Transverse colon (tissue), 4 donors: ENCODE results near the gene CFH. TPM values are rescaled to one million over a fixed set of nuclear protein-coding genes. Genes with fewer than 3 reads are reported as not detected.

Experiments used
- DNase-seq: peaks from one replicate; pipeline ENCODE4 v3.0.0-alpha.2; 2019
- H3K27ac ChIP-seq, 4 donors: fragments of 200-600 bp; sonication (generic); 2 replicates each; pipeline ENCODE4 v1.5.1; 2016 to 2018; ENCODE audit warnings: inconsistent platforms in 4 of 4
- H3K27me3 ChIP-seq: fragments of 200-600 bp; sonication (generic); 2 replicates; pipeline ENCODE4 v1.5.1; 2017; ENCODE audit warnings: inconsistent platforms
- H3K36me3 ChIP-seq, 4 donors: fragments of 200-600 bp; sonication (generic); 2 replicates each; pipeline ENCODE4 v1.5.1; 2017 to 2019; ENCODE audit warnings: inconsistent platforms in 4 of 4
- H3K4me1 ChIP-seq, 4 donors: fragments of 200-600 bp; sonication (generic); 2 replicates each; pipeline ENCODE4 v1.5.1; 2017 to 2020; ENCODE audit warnings: inconsistent platforms in 4 of 4
- H3K4me3 ChIP-seq, 4 donors: fragments of 200-600 bp; sonication (generic); 1 replicate in 1 of 4; 2 replicates in 3 of 4; pipeline versions ENCODE4 v1.5.1 to v1.6.1; 2017 to 2019; ENCODE audit warnings: inconsistent platforms in 4 of 4
- H3K9me3 ChIP-seq, 2 donors: fragments of 200-600 bp; sonication (generic); 2 replicates each; pipeline ENCODE4 v1.5.1; 2017 to 2019; ENCODE audit warnings: inconsistent platforms in 2 of 2
- CTCF ChIP-seq, 5 experiments: fragments of 200-600 bp in 3 of 5; fragments of 450-650 bp in 2 of 5; sonication (generic) in 3 of 5; IDR thresholded peaks; 1 replicate in 2 of 5; 2 replicates in 3 of 5; pipeline ENCODE4 v1.5.1; 2016 to 2017; ENCODE audit warnings: antibody characterized with exemption in 5 of 5, inconsistent platforms in 3 of 5, mild to moderate bottlenecking in 2 of 5, moderate library complexity in 1 of 5
- EP300 ChIP-seq: sonication (generic); formaldehyde crosslinking; IDR thresholded peaks from one replicate; pipeline ENCODE4 v1.6.1; 2017; ENCODE audit warnings: antibody characterized with exemption, low read depth
- POLR2A ChIP-seq: fragments of 450-650 bp; IDR thresholded peaks from one replicate; pipeline ENCODE4 v1.6.1; 2016; ENCODE audit warnings: antibody characterized with exemption, mild to moderate bottlenecking, moderate library complexity
- POLR2AphosphoS5 ChIP-seq, 3 donors: sonication (generic); formaldehyde crosslinking; IDR thresholded peaks; one replicate each; pipeline ENCODE4 v1.6.1; 2016; ENCODE audit warnings: antibody characterized with exemption in 3 of 3
- WGBS, 2 donors: methylation state at CpG; one replicate each; pipeline ENCODE4 v1.1.5; 2018; ENCODE audit warnings: low coverage in 1 of 2; 5-methylcytosine and 5-hydroxymethylcytosine counted together
- in situ Hi-C, 4 donors: fragments of 200-750 bp; cut with MboI; loops; one replicate each; pipeline versions ENCODE4 v1.15.0 to v1.15.1; 2017; ENCODE audit warnings: low sequenced_read_pairs in 3 of 4, low pct_ligation_motif_present in 1 of 4, low pct_unique_long_range_greater_than_20kb in 1 of 4
- intact Hi-C: fragments of 100-400 bp; cut with DNase I; formaldehyde crosslinking; loops from one replicate; pipeline ENCODE4 v1.15.1; 2023; ENCODE audit warnings: low total_unique reads
- total RNA-seq, 4 donors: library from RNA; depleted of rRNA; stranded (reverse); fragments of >200 nt; gene quantifications; one replicate each; pipeline ENCODE4 v1.1.0, GENCODE V29; 2016

Gene CFH
- total RNA-seq, 4 donors from 2014 or later, result 5.2 to 92.3 (median 23.6) TPM

DNA sequence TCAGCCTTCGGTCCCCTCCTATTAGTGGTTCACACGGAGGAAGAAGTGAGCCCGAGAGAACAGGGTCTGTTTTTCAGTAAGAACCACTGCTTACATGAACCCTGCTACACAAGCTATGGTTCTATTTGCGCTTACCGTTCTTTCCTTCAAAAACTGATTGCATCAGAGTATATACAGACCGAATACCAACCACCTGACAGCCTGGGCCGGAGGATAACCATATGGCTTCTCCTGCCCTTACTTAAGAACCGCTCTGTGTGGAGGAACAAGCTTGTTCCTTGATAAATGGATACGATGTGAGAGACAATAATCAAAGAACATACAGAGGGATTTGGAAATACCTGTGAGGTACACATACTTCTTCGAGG lies 42.5 kb upstream of the CFH start:
- no peak overlapping the region for H3K4me3 ChIP-seq

GRCh38 chr1:196611873-196612272 lies 40.0 kb upstream of the CFH start:
- intact Hi-C loops, result no loop called here
- TF ChIP-seq POLR2A (no peak), CTCF (IDR thresholded peaks at IDR 0.05) (no peak), POLR2AphosphoS5 (IDR thresholded peaks at IDR 0.05) (no peak), EP300 (no peak)
- in situ Hi-C loops, result no loop called here
- WGBS, 2 donors, result 50 to 63% methylated on average over 1 to 3 of the region's 3 CpGs
- DNase-seq, result no peak
- Histone ChIP-seq H3K4me3 (no peak overlapping the region), H3K4me1 (no peaks in the 10 kb centered on the region), H3K9me3 (no peaks in the 10 kb centered on the region), H3K27me3 (peaks cover 12% of the 10 kb centered on the region), H3K36me3 (no peaks in the 10 kb centered on the region), H3K27ac (no peak overlapping the region)

More for the DNA sequence above, 42.5 kb upstream of the CFH start:
- DNase-seq, result no peak
- peak overlapping the region; percentile 62 to 72 (median 68) for H3K27ac ChIP-seq
- intact Hi-C loops (no loop called here), in situ Hi-C loops (no loop called here)
- no peaks in the 10 kb centered on the region for H3K36me3 ChIP-seq
- peaks cover 12% of the 10 kb centered on the region for H3K27me3 ChIP-seq
- WGBS, 2 donors, result 48 to 60% methylated on average over 4 to 10 of the region's 10 CpGs
- no peaks in the 10 kb centered on the region for H3K9me3 ChIP-seq
- TF ChIP-seq POLR2A (no peak), EP300 (no peak), POLR2AphosphoS5 (IDR thresholded peaks at IDR 0.05) (no peak)
- H3K4me1 ChIP-seq, result no peaks in the 10 kb centered on the region

DNA sequence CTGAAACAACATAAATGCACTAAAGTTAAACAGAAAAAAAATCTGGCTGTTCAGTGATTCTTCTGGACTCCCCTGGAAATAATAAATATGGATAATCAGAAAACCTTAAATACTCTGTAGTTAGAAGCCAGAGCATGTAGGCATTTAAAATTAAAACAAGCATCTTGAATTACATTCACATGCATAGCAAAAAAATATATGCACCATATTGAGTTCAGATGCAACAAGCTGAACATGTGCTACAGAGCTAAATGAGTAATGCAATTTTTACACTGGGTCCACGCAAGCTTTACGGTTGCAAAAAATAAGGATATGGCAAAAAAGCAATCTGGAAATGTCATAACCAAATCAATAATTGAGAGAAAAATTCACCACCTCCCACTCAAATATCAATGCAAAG lies 32.1 kb upstream of the CFH start:
- Histone ChIP-seq H3K27ac (no peak overlapping the region), H3K36me3 (no peaks in the 10 kb centered on the region), H3K27me3 (no peaks in the 10 kb centered on the region), H3K9me3 (no peaks in the 10 kb centered on the region), H3K4me3 (no peak overlapping the region), H3K4me1 (no peaks in the 10 kb centered on the region)
- no peak for DNase-seq
- intact Hi-C loops, result no loop called here
- in situ Hi-C loops, result no loop called here
- no peak for TF ChIP-seq POLR2A
- TF ChIP-seq POLR2AphosphoS5 (IDR thresholded peaks at IDR 0.05), result no peak
- no peak for TF ChIP-seq CTCF (IDR thresholded peaks at IDR 0.05)
- TF ChIP-seq EP300, result no peak
- WGBS, 2 donors, result 89 to 94% methylated on average over 2 of the region's 2 CpGs

DNA sequence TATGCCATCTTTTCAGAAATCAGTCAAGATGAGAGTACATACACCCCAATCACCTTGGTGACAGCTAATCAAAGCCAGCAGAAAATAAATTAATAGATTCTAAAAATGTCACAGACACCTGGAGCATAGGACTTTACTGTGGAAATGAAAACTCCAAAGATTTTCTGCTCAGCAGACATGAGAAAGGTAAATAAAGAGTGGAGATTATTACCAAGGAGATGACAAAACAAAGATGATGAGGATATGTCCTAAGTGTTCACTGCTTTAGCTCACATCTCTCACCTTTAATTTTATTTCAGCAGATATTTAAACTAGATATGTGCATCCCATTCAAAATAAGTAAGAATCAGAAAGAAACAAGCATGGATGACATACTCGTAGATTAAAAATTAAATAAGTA lies 28.8 kb upstream of the CFH start:
- intact Hi-C loops, result no loop called here
- WGBS, 2 donors, result 63 to 67% methylated on average over 1 of the region's 1 CpG
- Histone ChIP-seq H3K27ac (no peak overlapping the region), H3K27me3 (no peaks in the 10 kb centered on the region), H3K4me1 (no peaks in the 10 kb centered on the region), H3K4me3 (no peak overlapping the region), H3K9me3 (no peaks in the 10 kb centered on the region), H3K36me3 (no peaks in the 10 kb centered on the region)
- in situ Hi-C loops, result no loop called here
- no peak for DNase-seq
- no peak for TF ChIP-seq CTCF (IDR thresholded peaks at IDR 0.05)
- TF ChIP-seq POLR2A, result no peak
- TF ChIP-seq POLR2AphosphoS5 (IDR thresholded peaks at IDR 0.05), result no peak
- no peak for TF ChIP-seq EP300

- Histone ChIP-seq H3K9me3 (peaks cover 7 to 11% of the 10 kb centered on the region in 2 donors), H3K27ac (no peak overlapping the region), H3K36me3 (no peaks in the 10 kb centered on the region), H3K4me3 (no peak overlapping the region), H3K27me3 (no peaks in the 10 kb centered on the region), H3K4me1 (no peaks in the 10 kb centered on the region)
- no peak for DNase-seq
- WGBS, 2 donors, result 96 to 97% methylated on average over 3 of the region's 3 CpGs
- TF ChIP-seq EP300 (no peak), CTCF (IDR thresholded peaks at IDR 0.05) (no peak), POLR2A (no peak)
- intact Hi-C loops (no loop called here), in situ Hi-C loops (no loop called here)
These were observed 23.0 kb upstream of the CFH start for GRCh38 chr1:196628838-196629237.
